ENCODE data around the gene TMEM97. TPM values are rescaled to one million over a fixed set of nuclear protein-coding genes. Genes with fewer than 3 reads are reported as not detected.

TMEM97 gene
- total RNA-seq, 1 experiment from 2014 or later: 151 TPM

DNA sequence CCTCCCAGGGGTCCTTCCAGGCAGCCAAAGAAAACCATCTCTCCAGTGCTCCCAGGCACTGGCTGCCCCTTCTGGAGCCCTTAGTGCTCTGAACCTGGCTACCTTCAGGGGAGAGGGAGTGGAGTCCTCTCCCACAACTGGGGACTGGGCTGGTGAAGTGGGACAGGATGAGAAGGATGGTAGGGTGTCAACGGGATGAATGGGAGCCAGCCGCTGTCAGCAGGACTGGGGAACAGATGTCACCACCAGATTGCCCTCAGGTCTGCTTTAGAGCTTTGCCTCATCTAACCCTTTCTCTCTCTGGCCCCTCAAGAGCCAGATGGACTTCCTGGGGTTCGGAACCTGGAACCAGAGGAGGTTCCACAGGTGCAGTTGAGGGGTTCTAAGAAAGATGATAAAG, 46.5 kb downstream of the TMEM97 start:
- no peak for DNase-seq (ENCODE audit: low spot score)

DNA sequence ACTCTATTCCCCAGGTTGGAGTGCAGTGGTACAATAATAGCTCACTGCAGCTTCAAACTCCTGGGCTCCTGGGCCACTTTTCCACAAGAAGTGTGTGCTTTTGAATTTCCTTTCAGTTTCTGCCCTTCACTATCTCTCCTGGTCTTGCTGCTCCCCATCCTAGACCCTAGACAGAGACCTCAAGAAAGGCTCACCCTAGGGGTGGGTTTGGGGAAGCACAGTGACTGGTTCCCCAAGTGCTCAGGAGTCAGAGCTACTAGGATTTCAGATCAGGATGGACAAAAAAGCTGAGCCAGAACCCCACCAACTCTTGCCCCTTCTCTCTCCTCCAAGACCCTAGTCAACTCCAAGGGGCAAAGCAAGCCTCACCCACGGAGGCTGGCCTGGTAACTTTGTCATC, 47.6 kb downstream of the TMEM97 start:
- DNase-seq (ENCODE audit: low spot score): no peak

GRCh38 chr17:28367641-28368305, 48.8 kb downstream of the TMEM97 start:
- DNase-seq (ENCODE audit: low spot score): no peak

DNA sequence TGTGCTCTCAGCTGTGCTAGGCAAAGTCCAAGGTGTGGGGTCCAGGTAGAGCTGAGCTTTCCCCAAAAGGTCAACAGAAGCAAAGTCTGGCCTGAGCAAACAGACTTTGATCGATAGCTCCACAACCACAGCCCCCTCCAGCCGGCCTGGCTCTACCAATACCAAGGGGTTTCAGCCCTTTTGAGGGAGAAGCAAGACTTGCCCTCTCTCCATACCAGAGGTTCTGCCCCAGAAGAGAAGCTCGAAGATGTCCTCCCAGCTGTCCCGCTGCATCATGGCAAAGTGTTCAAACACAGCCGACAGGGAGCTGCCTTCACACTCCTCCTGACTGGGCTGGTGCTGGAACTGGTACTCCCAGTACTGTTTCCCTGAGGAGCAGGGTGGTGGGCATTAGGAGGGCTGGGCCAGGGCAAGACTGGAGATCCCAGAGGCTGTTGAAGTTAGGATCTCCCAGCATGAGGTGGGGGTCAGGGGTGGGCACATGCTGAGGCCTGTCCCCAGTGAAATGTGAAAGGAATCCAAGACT, 49.4 kb downstream of the TMEM97 start:
- DNase-seq (ENCODE audit: low spot score): no peak

GRCh38 chr17:28368915-28369683, 50.1 kb downstream of the TMEM97 start:
- DNase-seq (ENCODE audit: low spot score): no peak

- no peak for DNase-seq (ENCODE audit: low spot score)
These were observed 50.7 kb downstream of the TMEM97 start for GRCh38 chr17:28369684-28370034.

DNA sequence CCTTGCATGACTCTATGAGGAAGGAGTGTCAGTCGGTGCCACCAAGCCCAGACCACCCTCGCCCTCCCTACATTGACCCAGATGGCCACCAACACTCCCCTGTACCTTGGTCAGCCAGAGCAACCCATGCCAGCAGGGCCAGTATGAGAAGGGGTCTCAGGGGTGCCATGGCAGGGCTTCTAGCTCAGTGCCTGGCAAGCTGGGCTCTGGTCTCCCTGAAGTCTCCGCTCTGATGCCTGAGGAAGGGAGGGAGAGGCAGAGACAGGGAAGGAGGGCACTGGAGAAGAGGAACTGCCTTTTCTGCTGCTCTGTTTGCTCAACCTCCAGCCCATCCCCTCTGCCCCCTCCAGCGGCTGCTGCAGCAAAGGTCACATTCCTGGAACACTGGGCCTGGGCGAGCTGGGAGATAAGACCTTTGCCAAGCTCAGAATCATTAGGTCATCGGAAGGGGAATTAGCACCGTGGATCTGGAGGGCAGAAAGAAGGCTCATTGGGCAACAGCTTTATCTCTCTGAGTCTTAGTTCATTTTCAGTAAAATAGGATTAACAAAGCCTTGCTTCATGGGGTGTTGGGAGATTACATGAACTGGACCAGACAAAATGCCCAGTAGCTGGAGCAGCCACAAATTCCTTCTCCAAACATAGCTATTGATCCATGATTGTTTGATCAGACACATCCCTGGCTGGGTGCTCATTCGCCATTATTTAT, 51.2 kb downstream of the TMEM97 start, which contains the start of gene VTN:
VTN (minus strand) TSS at position 273 of the 709 bp plus-strand sequence; CDS start at position 169, 104 bp downstream.
- DNase-seq (ENCODE audit: low spot score): no peak

GRCh38 chr17:28370744-28371103, 51.7 kb downstream of the TMEM97 start:
- no peak for DNase-seq (ENCODE audit: low spot score)

GRCh38 chr17:28371245-28372202, 52.5 kb downstream of the TMEM97 start, which contains the start of gene SARM1:
Gene SARM1 (plus strand): TSS chr17:28371694. CDS start chr17:28372033, 339 bp downstream.
- no peak for DNase-seq (ENCODE audit: low spot score)

DNA sequence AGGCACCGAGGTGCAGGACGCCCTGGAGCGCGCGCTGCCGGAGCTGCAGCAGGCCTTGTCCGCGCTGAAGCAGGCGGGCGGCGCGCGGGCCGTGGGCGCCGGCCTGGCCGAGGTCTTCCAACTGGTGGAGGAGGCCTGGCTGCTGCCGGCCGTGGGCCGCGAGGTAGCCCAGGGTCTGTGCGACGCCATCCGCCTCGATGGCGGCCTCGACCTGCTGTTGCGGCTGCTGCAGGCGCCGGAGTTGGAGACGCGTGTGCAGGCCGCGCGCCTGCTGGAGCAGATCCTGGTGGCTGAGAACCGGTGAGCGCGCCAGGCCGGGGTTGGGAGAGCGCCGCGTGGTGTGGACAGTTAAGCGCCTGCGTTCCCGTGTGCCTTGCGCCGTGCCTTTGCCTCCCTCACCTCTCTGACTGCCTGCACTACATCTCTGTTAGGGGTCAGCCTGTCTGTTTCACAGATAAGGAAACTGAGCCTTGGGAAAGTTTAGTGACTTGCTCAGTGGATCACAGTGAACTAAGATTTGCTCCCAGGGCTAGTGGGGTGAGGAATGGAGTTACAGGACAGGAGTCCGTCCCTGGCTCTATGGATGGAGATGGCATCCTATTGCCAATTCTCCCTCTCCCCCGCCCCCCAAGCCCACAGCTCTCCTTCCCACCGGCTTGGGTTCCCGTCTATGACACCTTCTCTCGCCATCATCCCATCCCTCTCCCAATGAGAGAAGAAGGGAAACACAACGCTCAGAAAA, 53.4 kb downstream of the TMEM97 start:
- DNase-seq (ENCODE audit: low spot score): no peak

DNA sequence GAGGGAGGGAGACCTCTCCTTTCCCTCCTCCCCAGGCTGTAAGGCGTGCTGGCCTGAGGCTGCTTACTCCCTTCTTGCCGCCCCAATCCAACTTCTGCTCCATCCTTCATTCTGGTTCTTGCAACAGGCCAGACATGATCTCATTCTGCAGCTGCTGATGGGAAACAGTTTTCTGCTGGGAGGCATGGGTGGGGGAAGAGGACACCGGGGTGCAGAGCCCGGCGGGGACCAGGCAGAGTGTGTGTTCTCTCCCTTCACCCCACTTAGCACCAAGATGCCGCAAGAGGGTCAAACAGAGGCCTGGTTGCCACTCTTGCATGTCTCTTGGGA, 53.9 kb downstream of the TMEM97 start:
- DNase-seq (ENCODE audit: low spot score): no peak

Other genes starting within 250 kb of the TMEM97 start
- 28.0 and 33.2 TPM in 2 replicates for gene IFT20, start 16.3 kb downstream of the TMEM97 start, total RNA-seq (2014; rRNA removed; shearing (Covaris generic))
- 32.8 and 36.8 TPM in 2 replicates for gene TNFAIP1, start 16.6 kb downstream of the TMEM97 start, total RNA-seq (2014; rRNA removed; shearing (Covaris generic))
- gene POLDIP2, start 38.3 kb downstream of the TMEM97 start, total RNA-seq (2014; rRNA removed; shearing (Covaris generic)): 146 and 158 TPM in 2 replicates
- not detected in 2 replicates for gene SEBOX, start 46.0 kb downstream of the TMEM97 start, total RNA-seq (2014; rRNA removed; shearing (Covaris generic))
- gene VTN, start 51.1 kb downstream of the TMEM97 start, total RNA-seq (2014; rRNA removed; shearing (Covaris generic)): not detected in 2 replicates
- gene SARM1, start 52.5 kb downstream of the TMEM97 start, total RNA-seq (2014; rRNA removed; shearing (Covaris generic)): 8.0 and 8.6 TPM in 2 replicates
- gene SLC46A1, start 87.0 kb downstream of the TMEM97 start, total RNA-seq (2014; rRNA removed; shearing (Covaris generic)): 5.0 and 5.1 TPM in 2 replicates
- gene SLC13A2, start 154.4 kb downstream of the TMEM97 start, total RNA-seq (2014; rRNA removed; shearing (Covaris generic)): not detected in 2 replicates
- gene FOXN1, start 187.1 kb downstream of the TMEM97 start, total RNA-seq (2014; rRNA removed; shearing (Covaris generic)): not detected in 2 replicates
- 28.9 and 36.7 TPM in 2 replicates for gene UNC119, start 233.4 kb downstream of the TMEM97 start, total RNA-seq (2014; rRNA removed; shearing (Covaris generic))